HG02884 (cell line): Measurements from ENCODE around the gene RIMBP2.

Experiments used
- ATAC-seq: cut with Tn5 transposase; IDR thresholded peaks from one replicate; pipeline ENCODE4 v1.9.1; 2021; ENCODE audit warnings: mild to moderate bottlenecking, moderate library complexity; ENCODE audit not compliant: unreplicated experiment

RIMBP2 gene

DNA sequence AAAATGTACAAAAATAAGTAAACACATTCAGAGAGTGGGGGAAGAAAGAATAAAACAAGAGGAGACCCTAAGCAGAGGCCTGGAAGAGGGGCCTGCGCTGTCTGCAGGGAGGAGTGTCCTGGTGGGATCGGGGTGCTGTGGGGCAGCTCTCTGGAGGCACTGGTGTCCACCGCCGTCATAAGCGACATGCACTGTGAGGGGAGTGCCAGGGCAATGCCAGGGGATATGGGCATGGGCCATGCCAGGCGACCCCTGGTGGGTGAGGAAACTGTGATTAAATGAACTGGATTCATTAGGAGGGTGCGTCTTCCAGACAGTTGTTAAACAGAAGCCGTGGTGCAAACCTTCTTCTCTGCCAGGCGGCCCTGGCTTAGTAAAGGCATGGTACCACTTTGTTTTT is 261.8 kb downstream of the RIMBP2 start:
- ATAC-seq: no peak

DNA sequence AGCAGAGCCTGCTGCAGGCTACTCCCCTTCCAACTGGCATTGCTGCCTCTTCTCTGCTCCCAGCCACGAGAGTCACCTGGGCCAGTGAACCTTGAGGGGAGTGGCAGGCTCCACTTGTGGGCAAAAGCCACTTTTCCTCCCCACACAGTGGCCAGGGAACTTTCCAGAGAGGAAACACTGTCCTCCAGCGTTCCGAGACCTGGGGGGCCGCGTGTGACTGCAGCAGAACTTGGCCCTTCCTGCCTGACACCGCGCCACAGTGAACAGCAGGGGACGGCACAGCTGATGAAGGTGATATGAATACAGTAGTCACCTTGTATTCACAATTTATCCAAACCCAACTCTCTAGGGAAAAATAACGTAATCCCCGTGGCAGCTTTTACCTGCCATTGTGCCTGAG is 263.6 kb downstream of the RIMBP2 start:
- no peak for ATAC-seq

DNA sequence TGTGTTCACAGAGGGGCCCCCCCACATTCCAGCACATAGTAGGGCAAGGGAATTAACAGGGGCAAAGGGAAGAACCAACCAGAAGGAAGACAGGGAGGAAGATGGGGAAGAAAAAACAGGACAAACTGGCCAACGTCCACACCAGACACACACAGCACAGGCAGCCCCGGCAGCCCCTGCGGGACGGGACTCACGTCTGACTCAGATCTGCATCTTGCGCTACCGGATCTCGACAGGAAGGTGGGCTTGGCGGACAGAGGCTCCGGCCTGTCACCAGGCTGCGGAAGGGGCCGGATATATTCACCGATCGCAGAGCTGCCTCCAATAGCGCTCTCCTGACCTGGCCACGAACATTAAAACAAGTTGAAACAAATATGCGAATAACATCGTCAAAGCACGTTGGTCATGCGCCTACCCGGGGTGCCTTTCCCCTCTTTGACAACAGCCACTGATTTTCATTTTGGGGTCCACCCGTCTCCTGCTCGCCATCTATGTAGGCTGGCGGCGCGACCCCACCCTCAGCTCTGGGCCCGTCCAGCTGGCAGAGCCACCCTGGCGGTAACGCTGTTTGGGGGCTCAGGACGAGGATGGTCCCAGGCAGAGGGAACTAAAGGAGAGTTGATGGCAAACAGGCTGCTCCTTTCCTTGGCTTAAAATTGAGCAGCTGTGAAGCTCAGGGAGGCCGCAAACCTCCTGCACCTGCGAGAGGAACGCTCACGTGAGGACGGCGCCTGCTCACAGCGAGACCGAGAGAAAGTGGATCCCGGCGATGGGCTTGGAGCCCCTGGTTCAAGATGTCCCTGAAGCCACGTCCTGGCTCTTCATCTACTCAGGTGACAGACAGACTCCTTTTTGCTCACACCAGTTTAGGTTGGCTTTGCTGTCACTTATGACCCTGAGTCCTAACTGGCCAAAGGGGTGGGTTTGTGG is 264.8 kb downstream of the RIMBP2 start:
- no peak for ATAC-seq

DNA sequence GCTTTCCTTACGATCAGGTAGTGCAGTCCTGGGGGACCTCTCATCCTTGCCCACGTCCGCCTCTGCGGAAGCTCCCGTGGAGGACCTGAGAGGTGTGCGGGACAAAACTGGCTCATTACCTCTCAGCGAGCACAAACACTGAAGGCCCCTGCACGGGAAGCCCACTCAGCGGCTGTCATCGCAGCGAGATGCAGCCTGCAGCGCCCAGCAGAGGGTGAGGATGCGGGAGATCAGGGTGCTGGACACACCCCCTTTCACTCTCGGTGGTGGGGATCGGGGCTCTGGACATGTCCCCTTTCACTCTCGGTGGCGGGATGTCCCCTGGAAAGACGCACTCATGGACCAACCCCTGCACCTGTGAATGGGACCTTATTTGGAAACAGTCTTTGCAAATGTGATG is 266.8 kb downstream of the RIMBP2 start:
- no peak for ATAC-seq

DNA sequence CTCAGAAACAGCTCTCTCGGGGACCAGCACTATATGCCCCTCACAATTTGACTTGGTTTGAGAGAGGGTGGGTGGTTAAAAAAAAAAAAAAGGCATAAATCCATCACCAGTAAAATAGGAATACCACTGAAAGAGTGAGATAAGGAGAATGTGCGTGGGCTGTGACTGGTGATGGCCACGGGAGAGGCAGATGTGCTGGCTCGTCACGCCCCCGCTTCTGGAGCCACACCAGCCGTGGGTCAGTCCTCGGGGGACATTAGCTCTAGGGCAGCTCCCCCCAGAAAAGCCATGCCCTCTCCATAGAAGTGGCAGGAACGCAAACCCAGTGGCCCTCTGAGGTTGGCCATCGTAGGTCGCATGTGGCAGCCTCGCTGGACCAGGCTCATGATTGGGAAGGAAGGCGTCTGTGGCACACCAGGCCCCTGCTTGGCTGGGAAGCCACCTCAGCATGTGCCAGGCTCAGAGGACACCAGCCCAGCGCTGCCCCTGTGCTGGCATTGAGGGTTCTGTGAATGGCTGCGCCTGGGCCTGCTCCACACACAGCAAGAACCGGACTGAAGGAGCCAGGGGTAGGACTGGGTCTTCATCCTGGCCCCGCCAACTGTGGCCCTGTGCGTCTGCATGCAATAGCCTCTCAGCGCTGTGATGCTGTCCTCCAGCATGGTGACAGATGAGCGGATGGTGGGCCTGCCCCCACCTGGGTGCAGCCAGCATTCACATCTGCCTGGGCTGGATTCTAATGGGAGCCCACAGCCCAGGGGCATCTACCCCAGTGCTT is 267.9 kb downstream of the RIMBP2 start:
- no peak for ATAC-seq

DNA sequence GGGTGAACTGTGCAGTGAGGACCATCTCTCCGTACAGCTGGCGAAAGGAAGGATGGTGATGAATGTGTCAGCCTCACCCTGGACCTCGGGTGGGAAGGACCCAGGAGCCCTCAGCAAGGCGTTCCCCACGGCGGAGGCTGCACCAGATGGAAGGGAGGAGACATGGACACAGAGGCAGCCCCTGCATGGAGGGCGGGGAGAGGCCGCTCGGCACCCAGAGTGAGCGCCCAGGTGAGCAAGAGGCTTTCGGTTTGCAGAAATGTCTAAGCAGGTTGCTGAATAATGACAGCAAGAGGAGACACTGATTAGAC is 268.5 kb downstream of the RIMBP2 start:
- no peak for ATAC-seq

DNA sequence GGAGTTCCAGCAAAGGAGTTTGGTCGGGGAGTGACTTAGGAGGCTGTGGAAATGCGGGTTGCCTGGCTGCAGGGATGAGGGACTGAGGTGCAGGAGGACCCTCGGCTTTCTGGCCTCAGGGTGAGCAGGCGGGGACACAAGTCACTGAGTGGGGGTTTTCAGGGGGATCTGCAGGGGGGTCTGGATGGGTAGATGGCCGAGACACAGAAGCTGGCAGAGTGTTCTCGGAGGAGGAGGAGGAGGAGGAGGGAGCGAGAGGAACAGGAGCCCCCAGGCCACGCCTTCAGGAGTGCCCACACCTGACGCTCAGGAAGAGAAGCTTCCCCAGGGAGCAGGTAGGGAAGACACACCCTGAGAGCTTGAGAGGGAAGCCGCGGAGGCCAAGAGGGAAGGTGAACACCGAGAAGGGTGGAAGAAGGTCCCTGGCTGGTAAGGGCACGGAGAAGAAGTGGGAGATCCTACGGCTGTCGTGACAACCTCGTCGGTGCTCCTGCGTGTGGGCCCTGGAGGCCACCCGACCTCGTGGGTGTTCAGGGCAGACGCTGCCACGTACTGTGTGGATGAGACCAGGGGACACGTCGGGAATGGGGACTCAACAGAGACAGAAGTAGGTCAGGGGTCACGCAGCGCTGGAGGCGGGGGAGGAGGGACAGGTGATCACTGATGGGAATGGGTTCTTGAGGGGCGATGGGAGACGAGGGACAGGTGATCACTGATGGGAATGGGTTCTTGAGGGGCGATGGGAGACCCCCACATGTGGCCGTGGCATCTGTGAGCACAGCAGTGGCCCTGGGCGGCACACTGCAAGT is 269.0 kb downstream of the RIMBP2 start:
- no peak for ATAC-seq

DNA sequence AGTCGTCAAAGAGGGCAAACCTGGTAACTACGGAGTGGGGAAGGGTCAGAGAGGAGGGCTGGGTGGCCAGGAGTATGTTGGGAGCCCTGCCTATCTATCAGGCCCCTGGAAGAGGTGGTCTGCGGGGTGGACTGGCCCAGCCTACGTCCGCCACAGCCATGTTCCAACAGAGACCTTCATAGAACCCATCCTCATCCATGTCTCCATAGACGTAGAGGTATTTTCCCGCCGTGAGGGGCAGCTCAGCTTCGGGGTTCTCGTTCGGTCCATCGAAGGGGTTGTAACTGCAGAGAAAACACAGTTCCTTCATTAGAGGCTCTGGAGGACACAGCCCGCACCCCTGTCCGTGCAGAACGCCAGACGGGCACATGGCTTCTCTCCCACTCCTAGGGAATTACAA is 271.1 kb downstream of the RIMBP2 start:
- no peak for ATAC-seq

DNA sequence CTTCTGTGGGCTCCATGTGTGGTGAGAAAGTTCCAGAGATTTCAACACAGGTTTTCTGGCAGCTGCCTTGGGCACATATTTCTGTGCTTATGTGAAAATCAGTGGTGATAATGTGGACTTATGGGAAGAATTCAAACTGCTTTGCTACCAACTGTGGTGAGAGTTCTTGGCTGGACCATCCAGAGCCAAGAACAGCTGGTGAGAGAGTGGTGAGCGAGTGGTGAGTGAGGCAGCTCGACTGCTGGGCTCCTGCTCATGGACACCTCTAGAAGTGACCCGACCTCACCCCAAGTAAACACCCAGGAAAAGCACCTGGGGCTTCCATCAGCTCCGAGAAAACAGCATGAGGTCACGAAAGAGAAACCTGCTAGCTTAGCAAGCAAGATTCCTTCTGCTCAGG is 272.0 kb downstream of the RIMBP2 start:
- no peak for ATAC-seq

DNA sequence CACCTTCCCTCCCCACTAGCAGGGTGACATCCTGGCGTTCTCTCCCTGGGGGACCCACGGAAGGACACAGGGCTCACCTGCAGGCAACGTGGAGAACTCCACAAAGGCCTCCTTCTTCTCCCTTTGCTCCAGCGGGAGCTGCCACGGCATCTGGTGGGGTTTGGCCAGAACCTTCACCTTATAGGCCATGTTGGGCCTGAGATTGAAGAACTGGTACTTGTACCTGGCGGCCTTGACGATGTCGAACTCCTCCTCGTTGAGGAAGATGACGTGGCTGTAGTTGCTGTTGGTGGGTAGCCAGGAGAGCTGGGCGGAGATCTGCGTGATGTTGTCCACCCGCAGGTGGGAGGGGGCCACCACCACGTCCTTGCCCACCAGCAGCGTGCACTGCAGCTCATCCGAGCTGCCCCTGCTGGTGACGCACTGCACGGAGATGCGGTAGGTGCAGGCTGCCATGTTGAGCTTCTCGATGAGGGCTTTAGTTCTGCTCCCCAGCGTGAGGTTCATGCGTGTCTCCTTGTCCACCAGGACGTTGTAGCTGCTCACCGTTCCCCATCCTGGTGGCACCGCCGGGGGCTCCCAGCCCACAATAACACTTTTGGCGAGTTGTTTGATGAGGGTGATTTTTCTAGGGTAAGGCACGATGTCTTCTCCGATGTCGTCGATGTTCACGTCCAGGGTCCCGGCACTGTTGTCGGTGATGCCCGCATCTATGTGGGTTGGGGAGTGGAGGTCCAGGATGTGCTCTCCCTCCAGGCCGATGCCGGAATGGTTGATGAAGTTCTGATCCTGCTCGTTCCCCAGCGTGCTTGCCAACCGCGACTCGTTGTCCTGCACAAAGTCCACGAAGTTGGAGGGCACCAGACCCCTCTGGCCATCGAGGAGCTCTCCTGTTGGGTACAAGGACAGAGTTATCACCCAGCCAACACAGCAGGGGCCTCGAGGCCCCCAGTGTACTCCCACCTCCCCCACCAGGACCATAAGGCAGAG is 274.0 kb downstream of the RIMBP2 start:
- ATAC-seq: no peak

DNA sequence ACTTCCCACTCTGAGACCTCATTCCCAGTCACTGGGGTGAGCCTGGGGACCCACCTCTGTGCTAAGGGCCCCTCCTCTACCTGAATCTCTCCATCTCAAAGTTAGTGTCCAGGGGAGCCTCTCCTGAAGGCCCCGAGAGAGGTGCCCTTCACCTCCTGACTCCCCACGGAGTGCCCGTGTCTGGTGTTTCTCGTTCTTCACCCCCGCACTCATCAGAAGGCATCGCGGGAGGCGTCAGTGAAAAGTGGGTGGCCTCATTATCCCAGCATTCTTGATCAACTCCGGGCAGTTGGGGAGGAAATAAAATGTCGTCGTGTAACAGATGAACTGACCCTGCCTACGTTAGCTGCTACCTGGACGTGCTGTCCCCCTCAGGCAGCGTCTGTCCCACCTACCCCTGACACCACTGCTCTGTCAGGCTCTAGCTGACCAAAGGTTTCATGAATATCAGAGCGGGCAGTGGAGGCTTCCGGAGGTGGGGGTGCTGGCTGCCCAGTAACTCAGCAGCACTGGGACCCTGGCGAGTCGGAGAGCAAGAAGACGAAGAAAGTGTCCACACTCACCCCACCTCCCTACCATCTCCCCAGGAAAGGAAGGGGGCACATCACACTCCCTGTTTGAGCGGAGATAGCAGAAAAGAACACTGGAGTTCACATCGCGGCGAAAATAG is 275.6 kb downstream of the RIMBP2 start:
- ATAC-seq: no peak

DNA sequence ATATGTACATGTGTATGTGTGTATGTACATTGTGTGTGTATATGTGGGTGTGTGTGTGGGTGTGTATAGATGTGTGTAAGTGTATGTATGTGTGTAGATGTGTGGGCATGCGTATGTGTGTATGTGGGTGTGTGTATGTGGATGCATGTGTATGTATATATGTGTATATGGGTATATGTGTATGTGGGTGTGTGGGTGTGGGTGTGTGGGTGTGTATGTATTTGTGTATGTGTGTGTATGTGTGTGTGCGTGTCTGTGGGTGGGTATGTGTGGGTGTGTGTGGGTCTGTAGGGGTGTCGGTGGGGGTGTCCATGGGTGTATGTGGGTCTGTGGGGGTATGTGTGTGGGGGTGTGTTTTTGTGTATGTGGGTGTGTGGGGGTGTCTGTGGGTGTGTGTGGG is 276.8 kb downstream of the RIMBP2 start:
- ATAC-seq: no peak

DNA sequence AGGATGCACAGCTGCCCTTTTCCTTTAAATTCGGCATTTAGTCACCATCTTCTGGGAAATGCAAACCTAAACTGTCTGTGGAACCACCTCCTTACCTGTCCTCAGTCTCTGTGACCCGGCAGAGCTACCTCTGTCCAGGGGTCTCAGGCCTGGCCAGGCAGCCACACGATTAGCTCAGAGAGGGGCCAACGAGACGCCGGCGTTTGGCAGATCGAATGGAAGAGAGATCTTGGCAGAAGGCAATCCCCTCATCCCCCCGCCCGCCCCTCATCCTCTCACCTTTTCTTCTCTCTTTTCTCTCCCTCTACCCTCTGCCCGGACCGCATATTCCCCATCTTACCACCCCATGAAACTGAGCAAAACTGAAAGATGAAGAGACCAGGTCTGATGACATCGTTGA is 277.4 kb downstream of the RIMBP2 start:
- no peak for ATAC-seq

DNA sequence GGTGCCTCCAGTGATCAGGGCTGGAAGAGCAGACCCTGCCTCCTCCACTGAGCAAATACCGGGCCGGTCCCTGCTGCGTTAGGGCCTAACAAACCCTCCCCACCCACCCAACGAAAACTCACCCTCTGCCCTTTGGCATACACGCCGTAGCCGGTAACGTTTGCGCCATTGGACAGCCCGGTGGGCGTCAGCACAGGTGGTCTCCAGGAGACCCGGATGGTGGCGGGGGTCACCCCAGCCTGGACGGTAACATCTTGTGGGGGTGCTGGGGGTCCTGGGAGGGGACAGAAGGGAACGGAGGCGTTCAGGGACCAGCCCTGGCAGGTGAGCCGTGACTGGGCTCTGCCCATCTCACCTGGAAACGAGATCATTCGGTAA is 277.9 kb downstream of the RIMBP2 start:
- no peak for ATAC-seq

DNA sequence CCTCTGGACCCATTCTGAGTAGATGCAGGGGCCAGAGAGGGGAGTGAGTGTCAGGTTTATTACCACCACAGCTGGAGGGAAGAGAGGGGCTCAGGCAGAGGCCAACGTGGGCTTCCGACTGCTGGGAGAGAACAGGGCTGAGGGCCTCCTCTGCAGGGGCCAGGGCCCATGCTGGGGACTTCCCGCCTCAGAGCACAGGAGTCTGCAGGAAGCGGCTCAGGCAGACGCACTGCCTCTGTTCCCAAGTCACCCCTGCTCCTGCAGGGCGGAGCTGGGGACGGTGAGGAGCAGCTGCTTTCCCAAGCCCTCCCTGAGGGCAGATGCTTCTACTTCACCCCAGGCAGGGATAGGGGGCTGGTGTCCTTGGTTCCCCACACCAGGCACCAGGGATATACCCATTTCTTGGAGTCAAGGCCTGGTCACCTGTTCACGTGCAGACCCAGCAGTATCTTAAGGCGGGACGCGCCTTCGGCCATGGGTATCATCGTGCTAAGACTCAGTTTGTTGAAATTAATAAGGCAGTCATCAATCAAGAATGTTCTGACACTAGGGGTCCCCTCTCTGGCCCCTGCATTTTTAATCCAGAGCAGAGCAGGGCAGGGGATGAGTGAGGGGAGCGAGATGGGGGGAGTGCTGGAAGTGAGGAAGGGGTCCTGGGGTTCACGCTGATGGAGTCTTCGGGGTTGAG is 278.4 kb downstream of the RIMBP2 start:
- no peak for ATAC-seq

DNA sequence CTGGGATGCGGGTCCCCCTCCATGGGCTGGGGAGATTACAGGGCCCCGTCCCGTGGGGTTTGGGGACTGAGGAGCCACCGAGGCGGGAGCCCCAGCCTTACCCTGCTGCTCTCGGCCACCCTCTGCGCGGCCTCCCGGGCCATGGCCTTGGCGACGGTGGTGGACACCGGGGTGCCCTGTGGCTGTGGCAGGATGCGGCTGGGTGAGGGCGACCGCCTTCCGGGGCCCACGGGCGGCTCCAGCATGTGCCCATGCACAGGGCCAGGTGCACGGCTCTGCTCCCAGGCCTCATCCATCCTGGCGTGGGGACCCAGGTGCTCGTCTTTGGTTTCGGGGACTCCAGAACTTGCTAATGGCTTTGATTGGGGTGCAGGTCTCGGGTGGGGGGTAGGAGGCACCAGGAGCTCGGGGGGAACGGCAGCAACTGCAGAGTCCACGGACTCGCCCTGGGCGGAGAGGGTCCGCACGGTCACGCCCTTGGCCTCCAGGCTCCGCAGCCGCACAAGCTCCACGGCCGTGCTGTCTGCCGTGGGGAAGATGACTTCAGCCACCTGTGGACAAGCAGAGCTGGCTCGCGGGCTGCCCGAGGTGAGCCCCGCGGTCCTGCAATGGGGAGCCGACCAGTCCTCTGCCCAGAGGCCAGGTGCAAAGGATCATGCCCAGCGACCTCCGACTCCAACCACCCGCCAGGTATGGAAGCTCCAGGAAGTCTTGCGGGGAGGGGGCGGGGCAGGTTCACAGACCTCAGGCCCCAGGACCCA is 279.2 kb downstream of the RIMBP2 start:
- no peak for ATAC-seq

DNA sequence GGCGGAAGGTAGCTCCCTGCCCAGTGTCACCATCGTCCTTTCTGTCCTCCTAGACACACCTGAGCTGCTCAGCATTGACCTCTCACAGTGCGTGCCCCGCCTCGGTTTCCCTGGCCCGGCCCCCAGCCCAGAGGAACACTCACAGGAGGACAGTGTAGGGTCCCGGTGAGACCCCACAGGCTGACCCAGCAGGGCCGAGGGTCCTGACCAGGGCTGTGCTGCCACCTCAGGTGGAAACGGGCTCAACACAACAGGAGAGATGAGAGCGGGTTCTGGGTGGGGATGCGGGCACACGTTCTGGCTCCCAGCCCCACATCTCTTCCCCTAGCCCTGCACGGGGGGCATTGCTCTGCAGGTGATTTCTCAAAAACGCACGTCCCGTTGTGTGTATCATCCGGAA is 280.3 kb downstream of the RIMBP2 start:
- ATAC-seq: no peak

DNA sequence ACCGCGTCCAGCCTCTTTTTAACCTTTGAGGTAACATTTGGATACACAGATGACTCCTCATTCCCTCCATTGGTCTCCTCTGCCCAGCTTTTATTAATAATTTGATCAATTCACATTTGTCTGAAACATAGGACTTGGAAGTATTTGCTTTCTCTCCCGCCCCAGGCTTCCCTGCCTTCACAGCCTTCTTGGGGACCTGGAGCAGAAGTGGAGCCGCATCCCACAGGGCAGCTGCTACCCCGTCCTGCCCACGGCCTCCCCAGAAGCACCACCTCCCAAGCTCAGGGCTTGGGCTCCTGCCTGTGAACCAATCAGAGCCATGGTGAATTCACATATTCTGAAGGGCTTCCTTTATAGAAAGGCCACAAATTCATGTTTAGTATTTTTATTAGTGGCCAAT is 280.8 kb downstream of the RIMBP2 start:
- no peak for ATAC-seq

DNA sequence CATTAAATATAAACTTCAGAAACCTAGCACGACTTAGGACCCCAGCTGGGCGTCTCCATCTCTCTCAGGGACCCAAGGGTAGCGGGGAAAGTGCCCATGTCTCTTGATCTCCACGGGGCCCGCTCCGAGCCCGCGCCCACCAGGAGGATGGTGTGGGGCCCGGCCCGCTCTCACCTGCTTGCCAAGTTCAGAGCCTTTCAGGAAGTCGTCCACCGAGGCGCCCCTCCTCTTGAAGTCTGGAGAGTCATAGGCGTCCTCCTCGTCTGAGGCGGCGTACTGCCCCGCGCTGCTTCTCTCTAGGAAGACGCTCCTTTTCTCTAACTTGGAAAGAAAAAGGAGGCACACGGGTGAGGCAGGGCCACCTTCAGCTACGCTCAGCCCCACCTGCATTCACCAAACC is 281.5 kb downstream of the RIMBP2 start:
- ATAC-seq: no peak
